H1 (cell line): ENCODE measurements around the gene USE1. TPM values are rescaled to one million over a fixed set of nuclear protein-coding genes. Genes with fewer than 3 reads are reported as not detected.

Experiments used
- CTCF ChIA-PET: fragments of 300-600 bp; sonication (Branson Sonifier 250); formaldehyde crosslinking; loops from one replicate; lab custom pipeline; 2021; ENCODE audit not compliant: partially characterized antibody; lab: Charles Lee
- POLR2A ChIA-PET: fragments of 300-600 bp; sonication (Branson Sonifier 250); formaldehyde crosslinking; loops from one replicate; lab custom pipeline; 2021; ENCODE audit warnings: inconsistent platforms; ENCODE audit not compliant: partially characterized antibody; lab: Charles Lee
- DNase-seq, 2 experiments: peaks; one replicate each; pipeline versions ENCODE4 v3.0.0 to v3.0.0-alpha.2; 2010 to 2022; ENCODE audit warnings: low spot score in 2 of 2, low read depth in 1 of 2, mixed read lengths in 1 of 2
- FAIRE-seq: peaks from 2 replicates; lab custom pipeline; 2011; peaks lifted over from hg19 to GRCh38; lab: Jason Lieb, UNC
- H2AFZ ChIP-seq: 2 replicates; pipeline ENCODE4 v1.8.1; 2012; ENCODE audit warnings: low read length, inconsistent platforms
- H2AK5ac ChIP-seq: 2 replicates; pipeline ENCODE4 v1.6.1; 2013; ENCODE audit warnings: low read depth, low read length
- H2BK120ac ChIP-seq: replicated peaks from 2 replicates; pipeline ENCODE3; 2013; ENCODE audit warnings: low read depth, low read length, inconsistent platforms
- H2BK12ac ChIP-seq: 2 replicates; pipeline ENCODE4 v1.6.1; 2013; ENCODE audit warnings: low read depth, low read length
- H2BK15ac ChIP-seq: 2 replicates; pipeline ENCODE4 v1.6.1; 2013; ENCODE audit warnings: low read length
- H2BK20ac ChIP-seq: 2 replicates; pipeline ENCODE4 v1.6.1; 2013; ENCODE audit warnings: low read length
- H2BK5ac ChIP-seq: 2 replicates; pipeline ENCODE4 v1.6.1; 2013; ENCODE audit warnings: low read depth, low read length
- H3K14ac ChIP-seq: 2 replicates; pipeline ENCODE4 v1.6.1; 2013; ENCODE audit warnings: inconsistent platforms; ENCODE audit not compliant: insufficient read length
- H3K18ac ChIP-seq: 2 replicates; pipeline ENCODE4 v1.6.1; 2013; ENCODE audit warnings: low read length; ENCODE audit errors: extremely low read depth
- H3K23ac ChIP-seq: 2 replicates; pipeline ENCODE4 v1.6.1; 2013; ENCODE audit warnings: inconsistent platforms; ENCODE audit not compliant: insufficient read length
- H3K23me2 ChIP-seq: 2 replicates; pipeline ENCODE4 v1.6.1; 2013; ENCODE audit warnings: low read depth, low read length
- H3K27ac ChIP-seq: 2 replicates; pipeline ENCODE4 v1.6.1; 2011; ENCODE audit warnings: low read depth, low read length, inconsistent platforms
- H3K27me3 ChIP-seq, 4 experiments: replicated peaks in 1 of 4; 1 replicate in 1 of 4; 2 replicates in 3 of 4; pipeline versions ENCODE4 v1.6.1 to v1.8.1; 2011 to 2013; ENCODE audit warnings: low read length in 3 of 4, mild to moderate bottlenecking in 3 of 4, inconsistent platforms in 2 of 4, mixed read lengths in 2 of 4, moderate library complexity in 1 of 4; ENCODE audit not compliant: control insufficient read depth in 3 of 4, insufficient read depth in 3 of 4; ENCODE audit errors: extremely low read depth in 1 of 4
- H3K36me3 ChIP-seq, 4 experiments: 2 replicates each; pipeline versions ENCODE4 v1.6.1 to v1.8.1; 2011 to 2013; ENCODE audit warnings: mild to moderate bottlenecking in 4 of 4, low read length in 3 of 4, moderate library complexity in 2 of 4, control low read depth in 1 of 4, inconsistent platforms in 1 of 4; ENCODE audit not compliant: insufficient read depth in 4 of 4, control insufficient read depth in 2 of 4
- H3K4ac ChIP-seq: replicated peaks from 2 replicates; pipeline ENCODE3; 2013; ENCODE audit warnings: low read length, low read depth, mixed read lengths, inconsistent platforms; ENCODE audit not compliant: insufficient read length
- H3K4me1 ChIP-seq, 4 experiments: replicated peaks in 1 of 4; 1 replicate in 1 of 4; 2 replicates in 3 of 4; pipeline versions ENCODE4 v1.6.1 to v1.8.1; 2011 to 2013; ENCODE audit warnings: low read length in 3 of 4, inconsistent platforms in 2 of 4, mixed read lengths in 1 of 4; ENCODE audit not compliant: insufficient read depth in 4 of 4, control insufficient read depth in 3 of 4
- H3K4me2 ChIP-seq, 2 experiments: 2 replicates each; pipeline versions ENCODE4 v1.6.1 to v1.8.1; 2011 to 2013; ENCODE audit warnings: low read depth in 2 of 2, low read length in 2 of 2, control low read depth in 1 of 2, inconsistent platforms in 1 of 2, mild to moderate bottlenecking in 1 of 2; ENCODE audit not compliant: insufficient read depth in 1 of 2
- H3K4me3 ChIP-seq, 4 experiments: fragments of 200-600, 300-600 bp in 1 of 4; sonication (generic), shearing (Covaris generic), sonication (Bioruptor Twin) in 1 of 4; 2 replicates each; pipeline versions ENCODE4 v1.5.1 to v1.8.1; 2011 to 2016; ENCODE audit warnings: low read length in 4 of 4, low read depth in 3 of 4, control low read depth in 2 of 4, inconsistent platforms in 2 of 4, mild to moderate bottlenecking in 2 of 4, mixed read lengths in 1 of 4, moderate library complexity in 1 of 4; ENCODE audit not compliant: insufficient read depth in 2 of 4; ENCODE audit errors: extremely low read depth in 1 of 4
- H3K56ac ChIP-seq: replicated peaks from 2 replicates; pipeline ENCODE3; 2013; ENCODE audit warnings: low read depth, mild to moderate bottlenecking, mixed read lengths, low read length, inconsistent platforms; ENCODE audit not compliant: insufficient read length
- H3K79me1 ChIP-seq: 2 replicates; pipeline ENCODE4 v1.6.1; 2013; ENCODE audit warnings: low read depth, low read length, control low read depth
- H3K79me2 ChIP-seq, 2 experiments: 2 replicates each; pipeline versions ENCODE4 v1.6.1 to v1.8.1; 2012 to 2013; ENCODE audit warnings: low read length in 2 of 2, mild to moderate bottlenecking in 2 of 2, inconsistent platforms in 1 of 2; ENCODE audit not compliant: insufficient read depth in 2 of 2, control insufficient read depth in 1 of 2
- H3K9ac ChIP-seq, 4 experiments: replicated peaks in 1 of 4; 1 replicate in 1 of 4; 2 replicates in 3 of 4; pipeline versions ENCODE4 v1.6.1 to v1.8.1; 2011 to 2013; ENCODE audit warnings: low read depth in 3 of 4, low read length in 3 of 4, control low read depth in 2 of 4, mild to moderate bottlenecking in 2 of 4, moderate library complexity in 2 of 4, inconsistent platforms in 1 of 4; ENCODE audit errors: extremely low read depth in 1 of 4
- H3K9me3 ChIP-seq, 2 experiments: 2 replicates each; pipeline versions ENCODE4 v1.6.1 to v1.8.1; 2012 to 2013; ENCODE audit warnings: mild to moderate bottlenecking in 2 of 2, moderate library complexity in 2 of 2, control low read depth in 1 of 2, inconsistent platforms in 1 of 2, low read depth in 1 of 2, low read length in 1 of 2, mixed read lengths in 1 of 2; ENCODE audit not compliant: insufficient read depth in 2 of 2
- H4K20me1 ChIP-seq, 2 experiments: replicated peaks in 1 of 2; 2 replicates each; pipeline versions ENCODE3 to v1.8.1; 2011 to 2013; ENCODE audit warnings: inconsistent platforms in 2 of 2, low read length in 2 of 2, mild to moderate bottlenecking in 1 of 2; ENCODE audit not compliant: insufficient read depth in 2 of 2, control insufficient read depth in 1 of 2
- H4K5ac ChIP-seq: 2 replicates; pipeline ENCODE4 v1.6.1; 2013; ENCODE audit warnings: low read length, low read depth, mixed read lengths, inconsistent platforms; ENCODE audit not compliant: insufficient read length
- H4K8ac ChIP-seq: 2 replicates; pipeline ENCODE4 v1.8.0; 2013; ENCODE audit warnings: mild to moderate bottlenecking, moderate library complexity, low read length, inconsistent platforms; ENCODE audit not compliant: insufficient read depth; ENCODE audit errors: extremely low read depth
- H4K91ac ChIP-seq: replicated peaks from 2 replicates; pipeline ENCODE3; 2013; ENCODE audit warnings: low read length, mixed read lengths, inconsistent platforms; ENCODE audit not compliant: insufficient read length
- KDM5A ChIP-seq: fragments of 200-600 bp; IDR thresholded peaks from 2 replicates; pipeline ENCODE4 v1.7.1; 2012; ENCODE audit warnings: mild to moderate bottlenecking, low read length, inconsistent platforms, mixed read lengths
- MAX ChIP-seq: IDR thresholded peaks from 2 replicates; pipeline ENCODE4 v1.6.1; 2012; ENCODE audit warnings: inconsistent platforms
- POLR2AphosphoS5 ChIP-seq: IDR thresholded peaks from 2 replicates; pipeline ENCODE4 v1.6.1; 2011; ENCODE audit warnings: low read depth, low read length
- RXRA ChIP-seq: IDR thresholded peaks from 2 replicates; pipeline ENCODE4 v1.6.1; 2011; ENCODE audit warnings: low read depth, mild to moderate bottlenecking, low read length, moderate library complexity; ENCODE audit not compliant: insufficient read depth
- SAP30 ChIP-seq: fragments of 300-600 bp; sonication (generic); IDR thresholded peaks from 2 replicates; pipeline ENCODE4 v1.7.1; 2012; ENCODE audit warnings: low read length, moderate library complexity, mild to moderate bottlenecking, inconsistent platforms; ENCODE audit not compliant: insufficient read depth, insufficient replicate concordance
- SUZ12 ChIP-seq: fragments of 200-600 bp; sonication (generic); IDR thresholded peaks from 2 replicates; pipeline ENCODE4 v1.6.1; 2012; ENCODE audit warnings: mild to moderate bottlenecking, inconsistent platforms, low read length, moderate library complexity, mixed read lengths
- WGBS, 2 experiments: shearing (Covaris generic) in 1 of 2; methylation state at CpG; one replicate each; pipeline versions ENCODE4 v1.1.6 to v1.1.7; 2013 to 2015; ENCODE audit warnings: low lambda C conversion rate in 2 of 2, mixed read lengths in 2 of 2, inconsistent platforms in 1 of 2, low coverage in 1 of 2, missing lambda C conversion rate in 1 of 2; ENCODE audit not compliant: insufficient replicate concordance in 2 of 2, insufficient coverage in 1 of 2, insufficient read length in 1 of 2; ENCODE audit errors: extremely low coverage in 1 of 2, missing lambda C conversion rate in 1 of 2; 5-methylcytosine and 5-hydroxymethylcytosine counted together
- long read RNA-seq, 2 experiments: library from RNA in 1 of 2; library from capped mRNA in 1 of 2; stranded (forward); transcript quantifications; one replicate each; pipeline ENCODE4 v2.0.0, GENCODE V29; 2021; ENCODE audit warnings: inconsistent platforms in 1 of 2
- polyA minus RNA-seq, 3 experiments: library from RNA; depleted of rRNA, polyadenylated mRNA; stranded (reverse); fragments of >200 nt; gene quantifications; 1 replicate in 2 of 3; 2 replicates in 1 of 3; pipeline ENCODE4 v1.2.3, GENCODE V29; 2011
- polyA plus RNA-seq, 7 experiments: library from polyadenylated mRNA; depleted of rRNA in 3 of 7; stranded (reverse) in 5 of 7; unstranded in 2 of 7; fragments of >200 nt in 5 of 7; fragments of 200-250 nt in 2 of 7; gene quantifications; 1 replicate in 5 of 7; 2 replicates in 1 of 7; 4 replicates in 1 of 7; pipeline versions ENCODE4 v1.2.1 to v1.2.3, GENCODE V29; 2011 to 2013; ENCODE audit warnings: missing spikeins in 2 of 7, mixed read lengths in 2 of 7
- total RNA-seq: library from RNA; stranded (reverse); fragmentation: NEBNext Ultra II Directional; extraction: Animal tissue kit (Norgen Biotek cat#: 25700); gene quantifications from 2 replicates; pipeline ENCODE4 v1.2.1, GENCODE V29; 2021

USE1 gene, protein sequence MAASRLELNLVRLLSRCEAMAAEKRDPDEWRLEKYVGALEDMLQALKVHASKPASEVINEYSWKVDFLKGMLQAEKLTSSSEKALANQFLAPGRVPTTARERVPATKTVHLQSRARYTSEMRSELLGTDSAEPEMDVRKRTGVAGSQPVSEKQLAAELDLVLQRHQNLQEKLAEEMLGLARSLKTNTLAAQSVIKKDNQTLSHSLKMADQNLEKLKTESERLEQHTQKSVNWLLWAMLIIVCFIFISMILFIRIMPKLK
- 8.7 and 11.8 TPM in 2 replicates for total RNA-seq
- polyA plus RNA-seq (2011; rRNA removed), result 13.9 and 16.6 TPM in 2 replicates
- 19.7 TPM for polyA plus RNA-seq (2011; cell fraction: cytosol; rRNA removed)
- 16.0 TPM for polyA plus RNA-seq (2011; cell fraction: nucleus; rRNA removed)
- 10.9 to 16.2 TPM (median 13.0 TPM) in 4 replicates for polyA plus RNA-seq (2012, experiment 1 of 2)
- 11.7 TPM for polyA plus RNA-seq (2012, experiment 2 of 2)
- polyA plus RNA-seq (2013, experiment 1 of 2), result 10.2 TPM
- polyA plus RNA-seq (2013, experiment 2 of 2), result 7.4 TPM
- 8.4 and 9.5 TPM in 2 replicates for polyA minus RNA-seq (2011; rRNA and poly(A)+ RNA removed)
- polyA minus RNA-seq (2011; cell fraction: cytosol; rRNA and poly(A)+ RNA removed), result 6.9 TPM
- 9.6 TPM for polyA minus RNA-seq (2011; cell fraction: nucleus; rRNA and poly(A)+ RNA removed)
- long read RNA-seq, experiment 1, partial matches to known transcripts, result 1 of 4 reads
- long read RNA-seq, experiment 1, other reads (novel, unspliced or antisense), result 2 of 4 reads
- long read RNA-seq, experiment 2, partial matches to known transcripts, result 1 of 1 reads
- long read RNA-seq, experiment 2, other reads (novel, unspliced or antisense), result 0 of 1 reads

DNA sequence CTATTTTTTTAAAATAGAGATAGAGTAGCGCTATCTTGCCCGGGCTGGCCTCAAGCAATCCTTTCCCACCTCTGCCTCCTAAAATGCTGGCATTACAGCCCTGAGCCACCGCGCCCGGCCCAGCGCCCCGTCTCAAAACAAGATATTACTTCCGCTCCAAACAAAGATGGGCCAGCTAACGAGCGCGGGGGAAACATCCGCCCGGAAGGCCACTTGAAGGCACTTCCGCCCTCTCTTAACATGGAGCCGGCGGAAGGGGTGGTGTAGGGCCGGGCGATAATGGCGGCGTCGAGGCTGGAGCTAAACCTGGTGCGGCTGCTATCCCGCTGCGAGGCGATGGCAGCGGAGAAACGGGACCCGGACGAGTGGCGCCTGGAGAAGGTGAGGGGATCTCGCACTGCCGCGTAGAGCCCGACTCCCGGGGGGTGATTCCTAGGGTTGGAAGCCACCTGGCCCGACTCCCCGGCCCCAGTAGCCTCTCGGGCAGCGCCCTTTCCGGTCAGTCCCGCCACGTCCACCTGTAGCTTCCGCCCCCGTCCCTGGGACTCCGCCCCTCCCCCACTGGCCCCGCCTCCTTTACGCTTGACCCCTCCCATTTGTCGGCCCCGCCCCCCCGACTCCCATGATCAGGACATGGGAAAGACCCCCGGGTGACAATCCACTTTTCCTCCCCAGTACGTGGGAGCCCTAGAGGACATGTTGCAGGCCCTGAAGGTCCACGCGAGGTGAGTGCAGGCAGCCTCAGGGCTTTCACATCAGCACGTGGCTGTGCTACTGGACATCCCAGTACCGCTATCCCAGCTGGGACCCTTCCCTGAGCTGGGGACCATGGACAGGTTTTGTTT is at the start of gene USE1:
USE1 (plus strand) TSS at position 231 of the 845 bp plus-strand sequence; CDS start at position 280, 49 bp downstream.
- Histone ChIP-seq H3K18ac (peak within 1 kb of the TSS; percentile 99), H2BK12ac (peak within 1 kb of the TSS; percentile 87; the same call in 1 of the 2 replicates), H2AK5ac (peak within 1 kb of the TSS; percentile 77), H2BK120ac (peak within 1 kb of the TSS; percentile 59), H3K79me2 (no peaks in the 10 kb centered on the region; a peak in 1 of 4 replicates), H3K79me1 (peaks cover 4% of the 10 kb centered on the region; the same call in 1 of the 2 replicates), H3K27me3 (no peaks in the 10 kb centered on the region), H3K36me3 (peaks cover 4 to 13% (median 8%) of the 10 kb centered on the region in 4 experiments; a peak in 5 of 8 replicates), H3K4ac (peak within 1 kb of the TSS; percentile 30), H4K91ac (peak within 1 kb of the TSS; percentile 39), H3K23ac (no peak within 1 kb of the TSS), H3K4me2 (peak within 1 kb of the TSS; percentile 84 to 94), H3K9ac (peak within 1 kb of the TSS; percentile 86 to 94 (median 90)), H2BK20ac (no peak within 1 kb of the TSS), H3K4me1 (peaks cover 0 to 8% (median 5%) of the 10 kb centered on the region in 4 experiments; a peak in 5 of 7 replicates), H2BK15ac (peak within 1 kb of the TSS; percentile 96), H3K56ac (peak within 1 kb of the TSS; percentile 91), H3K23me2 (peaks cover 7% of the 10 kb centered on the region), H3K27ac (peak within 1 kb of the TSS; percentile 98), H3K4me3 (peak within 1 kb of the TSS; percentile 63 to 79 (median 77)), H2BK5ac (peak within 1 kb of the TSS; percentile 93), H4K20me1 (no peaks in the 10 kb centered on the region), H2AFZ (peak within 1 kb of the TSS; percentile 85; the same call in 1 of the 2 replicates), H4K5ac (peak within 1 kb of the TSS; percentile 71), H3K14ac (no peak within 1 kb of the TSS), H3K9me3 (no peaks in the 10 kb centered on the region), H4K8ac (peak within 1 kb of the TSS; percentile 96; the same call in 1 of the 2 replicates)
- CTCF ChIA-PET, result interaction anchor here (0.6 to 1.8 kb wide), 9 partner anchors 9 to 101 kb away, joined by 3 to 5 read pairs (median 3); partner anchors contain the start of gene DDA1
- DNase-seq (peak; percentile 80 to 93), FAIRE-seq (peak; percentile 39)
- POLR2A ChIA-PET, result interaction anchor here (0.6 to 4.2 kb wide), 29 partner anchors 8 to 480 kb away, joined by 3 to 79 read pairs (median 5); partner anchors contain the start of genes ANKLE1, ANO8, BABAM1 and DDA1
- WGBS, 2 experiments, result 8% methylated on average over 36 of the region's 56 CpGs; no CpG with 5 or more reads in 1 of the 2 experiments
- TF ChIP-seq SAP30, result peak; percentile 84
- TF ChIP-seq MAX, result peak; percentile 57
- no peak for TF ChIP-seq SUZ12
- peak; percentile 78 for TF ChIP-seq POLR2AphosphoS5
- TF ChIP-seq KDM5A, result peak; percentile 80; the same call in 1 of the 2 replicates
- TF ChIP-seq RXRA, result no peak
